PC-3 (cell line): ENCODE measurements around the gene GAGE12C.
"Not testable (repeated sequence)": the region's sequence is repeated elsewhere in the genome, so short reads cannot be mapped to it uniquely, and the experiment has no call there.

Experiments used
- EZH2 ChIP-seq: fragments of 300-600 bp; sonication (generic); IDR thresholded peaks from one replicate; pipeline ENCODE4 v1.6.1; 2017; ENCODE audit warnings: antibody characterized with exemption, mild to moderate bottlenecking, low read length; ENCODE audit not compliant: unreplicated experiment
- EZH2phosphoT487 ChIP-seq: fragments of 300-600 bp; sonication (generic); IDR thresholded peaks from 2 replicates; pipeline ENCODE4 v1.6.1; 2018; ENCODE audit warnings: mild to moderate bottlenecking, antibody characterized with exemption, low read length, borderline replicate concordance
- TF ChIP-seq, protein P1 (sequence below): fragments of 300-600 bp; sonication (generic); conservative IDR thresholded peaks from 2 replicates; pipeline ENCODE4 v1.5.1; 2017; ENCODE audit warnings: antibody characterized with exemption, low read depth, mild to moderate bottlenecking, low read length

DNA sequence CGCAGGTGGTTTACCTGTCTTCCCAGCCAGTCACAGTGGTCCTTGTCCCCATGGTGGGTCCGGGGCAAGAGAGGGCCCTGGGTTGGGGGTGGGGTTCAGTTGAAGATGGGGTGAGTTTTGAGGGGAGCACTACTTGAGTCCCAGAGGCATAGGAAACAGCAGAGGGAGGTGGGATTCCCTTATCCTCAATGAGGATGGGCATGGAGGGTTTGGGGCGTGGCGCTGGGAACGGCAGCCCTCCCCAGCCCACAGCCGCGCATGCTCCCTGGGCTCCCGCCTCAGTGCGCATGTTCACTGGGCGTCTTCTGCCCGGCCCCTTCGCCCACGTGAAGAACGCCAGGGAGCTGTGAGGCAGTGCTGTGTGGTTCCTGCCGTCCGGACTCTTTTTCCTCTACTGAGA is 9.5 kb downstream of the GAGE12C start, which contains the start of gene GAGE12D:
- TF ChIP-seq EZH2, EZH2phosphoT487: not testable (repeated sequence)
- TF ChIP-seq, protein P1, sequence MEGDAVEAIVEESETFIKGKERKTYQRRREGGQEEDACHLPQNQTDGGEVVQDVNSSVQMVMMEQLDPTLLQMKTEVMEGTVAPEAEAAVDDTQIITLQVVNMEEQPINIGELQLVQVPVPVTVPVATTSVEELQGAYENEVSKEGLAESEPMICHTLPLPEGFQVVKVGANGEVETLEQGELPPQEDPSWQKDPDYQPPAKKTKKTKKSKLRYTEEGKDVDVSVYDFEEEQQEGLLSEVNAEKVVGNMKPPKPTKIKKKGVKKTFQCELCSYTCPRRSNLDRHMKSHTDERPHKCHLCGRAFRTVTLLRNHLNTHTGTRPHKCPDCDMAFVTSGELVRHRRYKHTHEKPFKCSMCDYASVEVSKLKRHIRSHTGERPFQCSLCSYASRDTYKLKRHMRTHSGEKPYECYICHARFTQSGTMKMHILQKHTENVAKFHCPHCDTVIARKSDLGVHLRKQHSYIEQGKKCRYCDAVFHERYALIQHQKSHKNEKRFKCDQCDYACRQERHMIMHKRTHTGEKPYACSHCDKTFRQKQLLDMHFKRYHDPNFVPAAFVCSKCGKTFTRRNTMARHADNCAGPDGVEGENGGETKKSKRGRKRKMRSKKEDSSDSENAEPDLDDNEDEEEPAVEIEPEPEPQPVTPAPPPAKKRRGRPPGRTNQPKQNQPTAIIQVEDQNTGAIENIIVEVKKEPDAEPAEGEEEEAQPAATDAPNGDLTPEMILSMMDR = not testable (repeated sequence)
